ENCODE measurements around the gene SLC22A13.

GRCh38 chr3:38276081-38276916 is 10.7 kb downstream of the SLC22A13 start:
- TF ChIP-seq PCBP2 (IDR thresholded peaks at IDR 0.05; ENCODE audit: low read depth, low read length, poor library complexity, severe bottlenecking) (no peak), SRF (CRISPR knock-in tag; IDR thresholded peaks at IDR 0.05) (no peak), BMI1 (IDR thresholded peaks at IDR 0.05; ENCODE audit: low read length) (no peak), POLR2A (conservative IDR thresholded peaks at IDR 0.05) (no peak), RAD21 (CRISPR knock-in tag; conservative IDR thresholded peaks at IDR 0.05 in 1 of 2, IDR thresholded peaks at IDR 0.05 in 1 of 2) (no peak), CTCF (IDR thresholded peaks at IDR 0.05 in 2 of 3, conservative IDR thresholded peaks at IDR 0.05 in 1 of 3; ENCODE audit: insufficient read depth in 2 of 3, low read depth in 1 of 3, low read length in 3 of 3) (no peak)

Data from K562 (cell line).